ENCODE measurements around the gene RPGRIP1L.

- TF ChIP-seq RAD21 (IDR thresholded peaks at IDR 0.05 in 1 of 2, conservative IDR thresholded peaks at IDR 0.05 in 1 of 2; ENCODE audit: low read depth in 2 of 2, low read length in 2 of 2) (no peak), CBX5 (IDR thresholded peaks at IDR 0.05; ENCODE audit: low read depth, low read length) (no peak), ATF2 (IDR thresholded peaks at IDR 0.05; ENCODE audit: low read length) (no peak), POLR2A (IDR thresholded peaks at IDR 0.05; ENCODE audit: control extremely low read depth in 1 of 2, low read depth in 2 of 2, low read length in 2 of 2) (no peak), TEAD4 (IDR thresholded peaks at IDR 0.05; ENCODE audit: low read depth, low read length) (no peak), CTCF (IDR thresholded peaks at IDR 0.05; ENCODE audit: control extremely low read depth in 1 of 3, insufficient read depth in 1 of 3, low read depth in 1 of 3, low read length in 3 of 3) (no peak), EZH2 (IDR thresholded peaks at IDR 0.05; ENCODE audit: low read depth, low read length, severe bottlenecking) (no peak), MAX (IDR thresholded peaks at IDR 0.05) (no peak), TAF1 (IDR thresholded peaks at IDR 0.05; ENCODE audit: low read depth, low read length) (no peak), KDM5A (IDR thresholded peaks at IDR 0.05; ENCODE audit: low read length) (no peak), RFX5 (IDR thresholded peaks at IDR 0.05; ENCODE audit: borderline replicate concordance, low read depth, low read length) (no peak), YY1 (IDR thresholded peaks at IDR 0.05; ENCODE audit: low read depth, low read length) (no peak), POLR2AphosphoS5 (IDR thresholded peaks at IDR 0.05; ENCODE audit: low read depth, low read length) (no peak)
Measured at GRCh38 chr16:53629607-53630312, 73.9 kb downstream of the RPGRIP1L start.

Data from H1 (cell line).